Breast epithelium (tissue), 4 donors: ENCODE results near the gene PYCR2. TPM values are rescaled to one million over a fixed set of nuclear protein-coding genes. Genes with fewer than 3 reads are reported as not detected.
"Not testable (repeated sequence)": the region's sequence is repeated elsewhere in the genome, so short reads cannot be mapped to it uniquely, and the experiment has no call there.

Experiments
- DNase-seq, 2 donors: peaks; one replicate each; pipeline ENCODE4 v3.0.0-alpha.2; 2019; ENCODE audit warnings: low spot score in 2 of 2
- H3K27ac ChIP-seq, 2 donors: fragments of 200-600 bp; sonication (generic) in 1 of 2; one replicate each; pipeline ENCODE4 v1.5.1; 2016 to 2019; ENCODE audit warnings: mild to moderate bottlenecking in 1 of 2
- H3K27me3 ChIP-seq, 2 donors: fragments of 200-600 bp; sonication (generic) in 1 of 2; one replicate each; pipeline versions ENCODE4 v1.5.1 to v1.6.0; 2017 to 2019; ENCODE audit warnings: control low read depth in 1 of 2, mild to moderate bottlenecking in 1 of 2
- H3K36me3 ChIP-seq: fragments of 200-600 bp; one replicate; pipeline ENCODE4 v1.5.1; 2019
- H3K4me1 ChIP-seq, 2 donors: fragments of 200-600 bp; sonication (generic); one replicate each; pipeline ENCODE4 v1.5.1; 2016 to 2019; ENCODE audit warnings: control low read depth in 1 of 2
- H3K4me3 ChIP-seq, 3 donors: fragments of 200-600 bp; sonication (generic); 1 replicate in 2 of 3; 2 replicates in 1 of 3; pipeline ENCODE4 v1.5.1; 2016 to 2019; ENCODE audit warnings: mild to moderate bottlenecking in 3 of 3, moderate library complexity in 2 of 3
- H3K9me3 ChIP-seq, 2 donors: fragments of 200-600 bp; sonication (generic) in 1 of 2; one replicate each; pipeline ENCODE4 v1.5.1; 2016 to 2019; ENCODE audit warnings: control low read depth in 1 of 2
- POLR2A ChIP-seq: fragments of 450-650 bp; IDR thresholded peaks from one replicate; pipeline ENCODE4 v1.6.1; 2016; ENCODE audit warnings: antibody characterized with exemption, mild to moderate bottlenecking, moderate library complexity
- POLR2AphosphoS5 ChIP-seq, 3 donors: sonication (generic); formaldehyde crosslinking; IDR thresholded peaks; one replicate each; pipeline ENCODE4 v1.6.1; 2017; ENCODE audit warnings: antibody characterized with exemption in 3 of 3
- intact Hi-C: fragments of 100-400 bp; cut with DNase I; formaldehyde crosslinking; loops from one replicate; pipeline ENCODE4 v1.15.1; 2023; ENCODE audit warnings: low total_unique reads
- total RNA-seq, 3 donors: library from RNA; depleted of rRNA; stranded (reverse); fragments of >200 nt; gene quantifications; one replicate each; pipeline ENCODE4 v1.1.0, GENCODE V29; 2016
- TF ChIP-seq, protein P1 (sequence below), 3 donors: fragments of 450-650 bp; IDR thresholded peaks; one replicate each; pipeline ENCODE4 v1.5.1; 2016 to 2017; ENCODE audit warnings: antibody characterized with exemption in 3 of 3, mild to moderate bottlenecking in 3 of 3, moderate library complexity in 3 of 3

PYCR2 gene
- 10 to 100 TPM; 40.2 to 49.3 (median 47.9) TPM for total RNA-seq

DNA sequence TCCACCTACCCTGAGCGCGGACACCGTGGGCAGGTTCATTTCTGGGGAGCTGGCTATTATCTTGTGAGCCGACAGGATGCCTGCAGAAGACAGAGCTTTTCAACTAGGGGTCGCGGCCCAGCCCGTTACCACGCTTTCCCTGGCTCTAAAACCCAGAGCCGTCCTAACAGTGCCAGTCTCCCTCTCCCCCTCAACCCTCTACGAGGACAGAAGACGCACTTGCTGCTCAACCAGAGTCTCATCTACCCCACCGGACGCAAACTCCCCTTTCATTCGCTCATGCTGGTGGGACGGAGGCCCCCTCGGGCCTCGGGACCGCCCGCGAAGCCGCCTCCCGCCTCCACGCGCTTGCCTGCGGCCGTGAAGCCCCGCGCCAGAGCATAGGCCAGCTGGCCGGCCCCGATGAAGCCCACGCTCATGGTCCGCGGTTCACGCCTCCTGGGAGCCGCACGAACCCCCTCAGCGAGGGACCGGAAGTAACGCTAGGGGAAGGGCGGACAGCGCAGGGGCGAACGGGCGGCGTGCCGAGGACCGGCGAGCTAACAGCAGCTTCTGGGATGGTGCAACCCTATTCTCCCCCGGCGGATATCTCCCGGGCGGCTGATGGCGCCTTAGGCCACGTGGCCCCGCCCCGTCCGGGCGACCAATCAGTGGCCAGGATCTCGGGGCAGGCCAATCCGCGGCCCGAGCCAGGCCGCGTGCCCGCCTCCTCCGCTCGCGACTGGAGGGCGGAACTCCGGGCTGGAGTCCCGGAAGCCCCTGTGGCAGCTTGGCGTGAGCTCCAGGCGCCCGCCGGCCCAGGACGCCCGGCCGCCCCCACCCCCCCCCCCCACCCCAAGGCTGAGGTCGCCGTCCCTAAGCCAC is at the start of gene PYCR2:
Gene PYCR2, minus strand, starts transcription at position 559 of the 864 bp plus-strand sequence. Its CDS starts 140 bp downstream, at position 419.
- Histone ChIP-seq H3K9me3 (no peaks in the 10 kb centered on the region), H3K36me3 (no peaks in the 10 kb centered on the region), H3K27me3 (no peaks in the 10 kb centered on the region), H3K27ac (peak within 1 kb of the TSS; percentile 95), H3K4me3 (peak within 1 kb of the TSS; percentile 88 to 93 (median 89)), H3K4me1 (peaks cover 0 to 19% of the 10 kb centered on the region in 2 donors)
- peak; percentile 85 to 87 (median 86) for TF ChIP-seq POLR2AphosphoS5 (IDR thresholded peaks at IDR 0.05)
- TF ChIP-seq POLR2A: peak; percentile 77
- TF ChIP-seq, protein P1, sequence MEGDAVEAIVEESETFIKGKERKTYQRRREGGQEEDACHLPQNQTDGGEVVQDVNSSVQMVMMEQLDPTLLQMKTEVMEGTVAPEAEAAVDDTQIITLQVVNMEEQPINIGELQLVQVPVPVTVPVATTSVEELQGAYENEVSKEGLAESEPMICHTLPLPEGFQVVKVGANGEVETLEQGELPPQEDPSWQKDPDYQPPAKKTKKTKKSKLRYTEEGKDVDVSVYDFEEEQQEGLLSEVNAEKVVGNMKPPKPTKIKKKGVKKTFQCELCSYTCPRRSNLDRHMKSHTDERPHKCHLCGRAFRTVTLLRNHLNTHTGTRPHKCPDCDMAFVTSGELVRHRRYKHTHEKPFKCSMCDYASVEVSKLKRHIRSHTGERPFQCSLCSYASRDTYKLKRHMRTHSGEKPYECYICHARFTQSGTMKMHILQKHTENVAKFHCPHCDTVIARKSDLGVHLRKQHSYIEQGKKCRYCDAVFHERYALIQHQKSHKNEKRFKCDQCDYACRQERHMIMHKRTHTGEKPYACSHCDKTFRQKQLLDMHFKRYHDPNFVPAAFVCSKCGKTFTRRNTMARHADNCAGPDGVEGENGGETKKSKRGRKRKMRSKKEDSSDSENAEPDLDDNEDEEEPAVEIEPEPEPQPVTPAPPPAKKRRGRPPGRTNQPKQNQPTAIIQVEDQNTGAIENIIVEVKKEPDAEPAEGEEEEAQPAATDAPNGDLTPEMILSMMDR (IDR thresholded peaks at IDR 0.05): no peak
- intact Hi-C loops: loop anchor here (5.0 kb wide), 2 partner anchors 42 to 307 kb away; partner anchors contain the start of gene TMEM63A
- DNase-seq: peak; percentile 91 to 93

DNA sequence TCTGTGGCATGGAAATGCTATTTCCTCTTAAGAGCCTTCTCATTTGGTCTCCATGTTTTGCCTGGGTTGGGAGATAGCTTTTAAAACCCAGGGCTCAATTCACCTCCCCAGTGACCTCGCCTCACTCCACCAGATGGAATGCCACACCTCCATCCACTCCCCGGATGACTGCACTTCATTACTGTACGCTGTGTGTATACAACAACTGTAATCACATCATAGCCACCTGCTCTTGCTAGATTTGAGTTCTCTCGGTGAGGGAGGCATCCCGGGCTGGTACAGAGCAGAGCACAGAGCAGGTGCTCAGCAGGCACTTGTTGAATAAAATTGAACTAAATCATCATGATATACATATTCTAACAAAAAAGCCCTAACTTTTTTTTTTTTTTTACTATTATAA is 49.1 kb upstream of the PYCR2 start:
- intact Hi-C loops: no loop called here

DNA sequence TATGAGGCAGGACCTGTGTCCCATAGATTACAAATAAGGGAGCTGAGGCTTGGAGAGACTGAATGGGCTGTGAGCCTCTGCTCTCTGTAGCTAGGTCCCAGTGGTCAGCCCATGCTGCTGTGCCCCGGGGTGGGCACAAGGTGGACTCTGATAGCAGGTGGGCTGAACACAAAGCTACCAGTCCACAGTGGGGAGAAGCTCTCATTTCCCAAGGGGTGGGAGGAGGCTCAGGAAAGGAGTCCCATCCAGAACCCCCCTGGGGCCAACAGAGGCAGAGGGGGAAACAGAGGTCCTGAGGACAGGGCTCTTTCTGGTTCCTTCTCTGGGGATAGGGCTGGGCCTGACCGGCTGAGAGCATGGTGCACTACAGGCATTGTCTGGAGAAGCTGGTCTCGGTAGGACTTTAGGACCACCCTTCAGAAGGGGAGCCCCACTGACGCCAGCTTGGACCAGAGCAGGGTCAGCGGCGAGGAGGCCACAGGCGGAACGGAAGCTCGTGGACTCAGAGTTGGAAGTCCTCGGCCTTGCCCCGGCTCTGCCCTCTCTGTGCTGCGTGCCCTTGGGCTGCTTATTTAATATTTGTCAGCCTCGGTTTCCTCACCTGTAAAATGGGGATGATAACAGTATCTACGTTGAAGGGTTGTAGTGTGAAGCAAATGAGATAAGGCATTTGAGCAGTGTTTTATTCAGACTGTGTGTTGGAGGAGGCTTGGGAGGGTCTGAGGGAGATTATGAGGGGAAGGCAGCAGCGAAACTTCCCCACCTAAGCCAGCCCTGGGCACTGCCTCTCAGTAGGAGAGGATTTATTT is 48.5 kb upstream of the PYCR2 start:
- Histone ChIP-seq H3K27ac (no peak overlapping the region), H3K4me1 (no peaks in the 10 kb centered on the region), H3K4me3 (no peak overlapping the region), H3K36me3 (no peaks in the 10 kb centered on the region), H3K27me3 (no peaks in the 10 kb centered on the region), H3K9me3 (no peaks in the 10 kb centered on the region)
- intact Hi-C loops: no loop called here
- DNase-seq: no peak
- TF ChIP-seq, protein P1 (IDR thresholded peaks at IDR 0.05): no peak
- TF ChIP-seq POLR2A: no peak

More for the DNA sequence above, 49.1 kb upstream of the PYCR2 start:
- Histone ChIP-seq H3K27ac (no peak overlapping the region), H3K4me3 (no peak overlapping the region), H3K27me3 (no peaks in the 10 kb centered on the region), H3K9me3 (no peaks in the 10 kb centered on the region), H3K4me1 (no peaks in the 10 kb centered on the region), H3K36me3 (no peaks in the 10 kb centered on the region)
- DNase-seq: no peak
- TF ChIP-seq POLR2A (no peak), POLR2AphosphoS5 (IDR thresholded peaks at IDR 0.05) (no peak)
- TF ChIP-seq, protein P1 (IDR thresholded peaks at IDR 0.05): no peak

DNA sequence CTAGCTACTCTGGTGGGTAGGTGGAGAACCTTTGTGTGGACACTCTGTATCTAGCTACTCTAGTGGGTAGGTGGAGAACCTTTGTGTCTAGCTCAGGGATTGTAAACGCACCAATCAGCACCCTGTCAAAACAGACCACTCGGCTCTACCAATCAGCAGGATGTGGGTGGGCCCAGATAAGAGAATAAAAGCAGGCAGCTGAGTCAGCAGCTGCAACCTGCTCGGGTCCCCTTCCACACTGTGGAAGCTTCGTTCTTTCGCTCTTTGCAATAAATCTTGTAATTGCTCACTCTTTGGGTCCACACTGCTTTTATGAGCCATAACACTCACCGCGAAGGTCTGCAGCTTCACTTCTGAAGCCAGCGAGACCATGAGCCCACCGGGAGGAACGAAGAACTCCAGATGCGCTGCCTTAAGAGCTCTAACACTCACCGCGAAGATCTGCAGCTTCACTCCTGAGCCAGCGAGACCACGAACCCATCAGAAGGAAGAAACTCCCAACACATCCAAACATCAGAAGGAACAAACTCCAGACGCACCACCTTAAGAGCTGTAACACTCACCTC is 46.6 kb upstream of the PYCR2 start:
- H3K27ac ChIP-seq, H3K9me3 ChIP-seq, H3K4me1 ChIP-seq, DNase-seq, H3K27me3 ChIP-seq, H3K36me3 ChIP-seq, H3K4me3 ChIP-seq, intact Hi-C loops: not testable (repeated sequence)

DNA sequence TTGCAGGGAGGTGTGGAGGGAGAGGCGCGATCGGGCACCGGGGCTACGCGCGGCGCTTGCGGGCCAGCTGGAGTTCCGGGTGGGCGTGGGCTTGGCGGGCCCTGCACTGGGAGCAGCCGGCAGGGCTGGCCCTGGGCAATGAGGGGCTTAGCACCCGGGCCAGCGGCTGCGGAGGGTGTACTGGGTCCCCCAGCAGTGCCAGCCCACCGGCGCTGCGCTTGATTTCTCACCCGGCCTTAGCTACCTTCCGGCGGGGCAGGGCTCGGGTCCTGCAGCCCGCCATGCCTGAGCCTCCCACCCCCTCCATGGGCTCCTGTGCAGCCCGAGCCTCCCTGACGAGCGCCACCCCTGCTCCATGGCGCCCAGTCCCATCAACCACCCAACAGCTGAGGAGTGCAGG is 45.7 kb upstream of the PYCR2 start:
- H3K4me1 ChIP-seq, H3K4me3 ChIP-seq, DNase-seq, H3K9me3 ChIP-seq, H3K27me3 ChIP-seq, H3K36me3 ChIP-seq, H3K27ac ChIP-seq, intact Hi-C loops: not testable (repeated sequence)

DNA sequence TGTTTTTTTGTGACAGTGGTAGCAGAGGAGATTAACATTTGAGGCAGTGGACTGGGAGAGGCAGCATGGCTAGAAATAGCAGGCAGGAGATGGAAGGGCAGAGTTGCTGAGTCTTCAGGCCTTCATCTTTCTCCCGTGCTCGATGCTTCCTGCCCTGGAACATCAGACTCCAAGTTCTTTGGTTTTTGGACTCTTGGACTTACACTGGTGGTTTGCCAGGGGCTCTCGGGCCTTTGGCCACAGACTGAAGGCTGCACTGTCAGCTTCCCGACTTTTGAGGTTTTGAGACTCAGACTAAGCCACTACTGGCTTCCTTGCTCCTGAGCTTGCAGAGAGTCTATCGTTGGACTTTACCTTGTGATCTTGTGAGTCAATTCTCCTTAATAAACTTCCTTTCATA is 41.2 kb upstream of the PYCR2 start:
- no peak overlapping the region for H3K27ac ChIP-seq
- no peaks in the 10 kb centered on the region for H3K27me3 ChIP-seq
- intact Hi-C loops: no loop called here
- H3K36me3 ChIP-seq: no peaks in the 10 kb centered on the region
- H3K9me3 ChIP-seq: no peaks in the 10 kb centered on the region
- DNase-seq: no peak
- no peak overlapping the region for H3K4me3 ChIP-seq
- no peaks in the 10 kb centered on the region for H3K4me1 ChIP-seq
- TF ChIP-seq POLR2AphosphoS5 (IDR thresholded peaks at IDR 0.05) (no peak), POLR2A (no peak)
- TF ChIP-seq, protein P1 (IDR thresholded peaks at IDR 0.05): no peak
